Neural cell (in vitro differentiated cells): ENCODE measurements around the gene GON4L. TPM values are rescaled to one million over a fixed set of nuclear protein-coding genes. Genes with fewer than 3 reads are reported as not detected.

Experiments used
- H2AFZ ChIP-seq: fragments of 200-600, 300-800 bp; sonication (generic), shearing (Covaris generic); 2 replicates; pipeline ENCODE4 v1.6.0; 2014; ENCODE audit warnings: low read depth, mild to moderate bottlenecking, antibody characterized with exemption, low read length, moderate library complexity
- H3F3A ChIP-seq: fragments of 200-600 bp; shearing (Covaris generic); 2 replicates; pipeline ENCODE4 v1.6.1; 2016; ENCODE audit warnings: mild to moderate bottlenecking, moderate library complexity, mixed read lengths, antibody characterized with exemption, low read length; ENCODE audit not compliant: insufficient read depth, poor library complexity, severe bottlenecking
- H3K27ac ChIP-seq: fragments of 200-600, 300-800 bp; sonication (generic), shearing (Covaris generic); 2 replicates; pipeline ENCODE4 v1.5.1; 2014; ENCODE audit warnings: mild to moderate bottlenecking, low read length, moderate library complexity
- H3K27me3 ChIP-seq: fragments of 300-800, 200-600 bp; sonication (generic), shearing (Covaris generic); 2 replicates; pipeline ENCODE4 v1.6.0; 2014; ENCODE audit warnings: mild to moderate bottlenecking, low read depth, low read length, moderate library complexity; ENCODE audit not compliant: insufficient read depth
- H3K36me3 ChIP-seq: fragments of 300-800, 200-600 bp; sonication (generic), shearing (Covaris generic); 2 replicates; pipeline ENCODE4 v1.5.1; 2014; ENCODE audit warnings: mild to moderate bottlenecking, antibody characterized with exemption, low read length, moderate library complexity; ENCODE audit not compliant: insufficient read depth
- H3K4me2 ChIP-seq: fragments of 300-800, 200-600 bp; sonication (generic), shearing (Covaris generic); 2 replicates; pipeline ENCODE4 v1.6.0; 2014; ENCODE audit warnings: mild to moderate bottlenecking, low read length
- H3K4me3 ChIP-seq: fragments of 300-800, 200-600 bp; sonication (generic), shearing (Covaris generic); 2 replicates; pipeline ENCODE4 v1.5.1; 2014; ENCODE audit warnings: mild to moderate bottlenecking, low read length, moderate library complexity
- H3K79me2 ChIP-seq: fragments of 200-600 bp; shearing (Covaris generic); replicated peaks from 2 replicates; pipeline ENCODE4 v1.6.0; 2014; ENCODE audit warnings: mild to moderate bottlenecking, low read length, moderate library complexity; ENCODE audit not compliant: insufficient read depth
- H3K9ac ChIP-seq: fragments of 300-800, 200-600 bp; sonication (generic), shearing (Covaris generic); 2 replicates; pipeline ENCODE4 v1.6.1; 2016; ENCODE audit warnings: mild to moderate bottlenecking, low read length, mixed read lengths
- H3K9me2 ChIP-seq: fragments of 200-600 bp; shearing (Covaris generic); 2 replicates; pipeline ENCODE4 v1.6.1; 2016; ENCODE audit warnings: mild to moderate bottlenecking, low read length, mixed read lengths; ENCODE audit not compliant: insufficient read depth
- H3K9me3 ChIP-seq: fragments of 200-600, 300-800 bp; sonication (generic), shearing (Covaris generic); 2 replicates; pipeline ENCODE4 v1.6.1; 2016; ENCODE audit warnings: mild to moderate bottlenecking, mixed run types, low read length, moderate library complexity, mixed read lengths
- H4K20me1 ChIP-seq: fragments of 200-600 bp; shearing (Covaris generic); 2 replicates; pipeline ENCODE4 v1.6.1; 2016; ENCODE audit warnings: mild to moderate bottlenecking, mixed run types; ENCODE audit not compliant: insufficient read depth
- CTCF ChIP-seq: fragments of 450-650 bp; IDR thresholded peaks from 2 replicates; pipeline ENCODE4 v1.5.1; 2014; ENCODE audit warnings: antibody characterized with exemption, mild to moderate bottlenecking, moderate library complexity; ENCODE audit not compliant: poor library complexity, severe bottlenecking
- EP300 ChIP-seq: fragments of 450-650 bp; conservative IDR thresholded peaks from 2 replicates; pipeline ENCODE4 v1.6.1; 2014; ENCODE audit warnings: antibody characterized with exemption, mild to moderate bottlenecking, moderate library complexity; ENCODE audit not compliant: poor library complexity, severe bottlenecking
- EZH2 ChIP-seq: fragments of 200-600, 300-800 bp; shearing (Covaris generic), sonication (generic); IDR thresholded peaks from 2 replicates; pipeline ENCODE4 v1.6.1; 2014; ENCODE audit warnings: antibody characterized with exemption, low read length, borderline replicate concordance, mild to moderate bottlenecking; ENCODE audit not compliant: insufficient read depth, poor library complexity, severe bottlenecking
- MXI1 ChIP-seq: fragments of 450-650 bp; conservative IDR thresholded peaks from 2 replicates; pipeline ENCODE4 v1.6.1; 2014; ENCODE audit warnings: antibody characterized with exemption, mild to moderate bottlenecking; ENCODE audit not compliant: poor library complexity, severe bottlenecking
- POLR2AphosphoS5 ChIP-seq: IDR thresholded peaks from 2 replicates; pipeline ENCODE4 v1.6.1; 2012
- RAD21 ChIP-seq: fragments of 450-650 bp; conservative IDR thresholded peaks from 2 replicates; pipeline ENCODE4 v1.6.1; 2014; ENCODE audit warnings: antibody characterized with exemption, mild to moderate bottlenecking, moderate library complexity
- REST ChIP-seq: IDR thresholded peaks from 2 replicates; pipeline ENCODE4 v1.6.1; 2012; ENCODE audit warnings: borderline replicate concordance
- SMC3 ChIP-seq: fragments of 450-650 bp; conservative IDR thresholded peaks from 2 replicates; pipeline ENCODE4 v1.6.1; 2014; ENCODE audit warnings: antibody characterized with exemption, mild to moderate bottlenecking, moderate library complexity; ENCODE audit not compliant: poor library complexity
- TAF1 ChIP-seq: IDR thresholded peaks from 2 replicates; pipeline ENCODE4 v1.6.1; 2012; ENCODE audit warnings: low read depth
- polyA plus RNA-seq: library from polyadenylated mRNA; depleted of rRNA; stranded (reverse); fragments of >200 nt; gene quantifications from 2 replicates; pipeline ENCODE4 v1.2.3, GENCODE V29; 2014

GON4L gene
- polyA plus RNA-seq, 1 donor from 2014 or later, result 30.2 TPM

- no peak for TF ChIP-seq SMC3
- TF ChIP-seq POLR2AphosphoS5, result no peak
- TF ChIP-seq TAF1, result no peak
- Histone ChIP-seq H3K9me2 (no peaks in the 10 kb centered on the region), H3K79me2 (peaks cover 24% of the 10 kb centered on the region), H3F3A (no peaks in the 10 kb centered on the region), H3K4me2 (no peak overlapping the region), H3K27me3 (no peaks in the 10 kb centered on the region), H4K20me1 (peaks cover 6% of the 10 kb centered on the region), H2AFZ (no peak overlapping the region), H3K36me3 (peaks cover 16% of the 10 kb centered on the region), H3K4me3 (no peak overlapping the region), H3K9ac (no peak overlapping the region), H3K9me3 (no peaks in the 10 kb centered on the region), H3K27ac (no peak overlapping the region)
These were observed 25.2 kb upstream of the GON4L start for GRCh38 chr1:155882235-155882634.

DNA sequence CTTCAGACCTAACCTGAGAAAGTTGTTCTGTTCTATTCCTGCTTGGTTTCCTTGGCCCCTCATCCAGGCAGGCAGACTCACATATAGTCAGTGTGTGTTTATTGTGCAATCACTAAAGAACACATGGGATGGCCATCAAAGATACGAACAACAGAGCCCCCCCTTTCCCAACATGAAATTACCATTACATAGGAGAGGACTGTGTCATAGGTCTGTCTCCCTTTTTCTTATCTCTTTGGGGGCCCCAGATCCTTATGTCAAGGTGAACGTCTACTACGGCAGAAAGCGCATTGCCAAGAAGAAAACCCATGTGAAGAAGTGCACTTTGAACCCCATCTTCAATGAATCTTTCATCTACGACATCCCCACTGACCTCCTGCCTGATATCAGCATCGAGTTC lies 23.9 kb upstream of the GON4L start:
- H3K9me2 ChIP-seq, result no peaks in the 10 kb centered on the region
- H3K9me3 ChIP-seq, result no peaks in the 10 kb centered on the region
- H2AFZ ChIP-seq, result no peak overlapping the region
- H4K20me1 ChIP-seq, result peaks cover 10% of the 10 kb centered on the region
- peaks cover 30% of the 10 kb centered on the region for H3K79me2 ChIP-seq
- no peak overlapping the region for H3K9ac ChIP-seq
- no peak overlapping the region for H3K4me3 ChIP-seq
- no peaks in the 10 kb centered on the region for H3F3A ChIP-seq
- no peak overlapping the region for H3K27ac ChIP-seq
- peaks cover 16% of the 10 kb centered on the region for H3K36me3 ChIP-seq
- H3K27me3 ChIP-seq, result no peaks in the 10 kb centered on the region
- H3K4me2 ChIP-seq, result no peak overlapping the region
- TF ChIP-seq MXI1 (no peak), RAD21 (no peak), POLR2AphosphoS5 (no peak), CTCF (no peak), SMC3 (no peak), EZH2 (no peak), TAF1 (no peak), REST (no peak), EP300 (no peak)

DNA sequence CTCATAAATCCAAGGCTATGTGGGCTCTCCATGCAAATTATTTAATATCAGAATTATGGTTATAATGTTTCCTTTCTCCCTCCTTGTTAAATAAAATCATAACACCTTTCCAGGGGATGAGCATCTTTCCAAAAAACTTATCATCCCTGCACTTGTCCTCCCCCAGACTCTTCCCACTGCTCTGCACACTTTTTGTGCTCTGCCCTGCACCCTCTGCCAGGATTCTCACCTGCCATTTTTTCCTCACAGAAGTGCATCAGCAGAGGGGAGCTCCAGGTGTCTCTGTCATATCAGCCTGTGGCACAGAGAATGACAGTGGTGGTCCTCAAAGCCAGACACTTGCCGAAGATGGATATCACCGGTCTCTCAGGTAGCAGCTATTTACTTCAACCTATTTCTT lies 23.2 kb upstream of the GON4L start:
- no peak overlapping the region for H2AFZ ChIP-seq
- H3K9ac ChIP-seq, result no peak overlapping the region
- H3K27ac ChIP-seq, result no peak overlapping the region
- TF ChIP-seq REST (no peak), EZH2 (no peak), SMC3 (no peak), EP300 (no peak), TAF1 (no peak)
- no peaks in the 10 kb centered on the region for H3K27me3 ChIP-seq
- no peak overlapping the region for H3K4me3 ChIP-seq
- no peaks in the 10 kb centered on the region for H3K9me2 ChIP-seq
- H4K20me1 ChIP-seq, result peaks cover 16% of the 10 kb centered on the region
- peaks cover 16% of the 10 kb centered on the region for H3K36me3 ChIP-seq
- H3K79me2 ChIP-seq, result peaks cover 37% of the 10 kb centered on the region
- H3K9me3 ChIP-seq, result no peaks in the 10 kb centered on the region
- H3K4me2 ChIP-seq, result no peak overlapping the region
- no peaks in the 10 kb centered on the region for H3F3A ChIP-seq
